ENCODE measurements around the gene TMC7. TPM values are rescaled to one million over a fixed set of nuclear protein-coding genes. Genes with fewer than 3 reads are reported as not detected.

TMC7 gene
- total and polyA plus RNA-seq, 9 of the 15 experiments (the other 6 are each of a cell fraction or from before 2014, with no cell fraction given): 0.08 to 2.0 (median 1.5) TPM

DNA sequence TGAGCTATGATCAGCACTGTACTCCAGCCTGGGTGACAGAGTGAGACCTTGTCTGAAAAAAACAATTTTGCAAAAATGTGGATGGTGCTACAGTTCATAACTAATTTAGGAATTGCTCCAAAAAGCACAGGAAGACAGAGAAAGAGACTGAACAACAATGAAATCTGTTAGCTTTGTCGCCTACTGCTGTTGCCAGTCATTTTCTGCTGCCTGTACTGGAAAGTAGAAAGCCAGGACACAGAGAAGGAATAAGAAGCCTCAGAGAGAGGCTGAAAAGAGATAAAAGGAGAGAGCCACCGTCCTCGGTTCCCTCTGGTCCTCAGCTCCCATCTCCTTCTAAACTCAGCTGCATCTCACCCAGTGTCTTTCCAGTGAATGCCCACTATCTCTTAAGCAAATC lies 8.6 kb upstream of the TMC7 start:
- WGBS (ENCODE audit: insufficient coverage, low coverage, missing lambda C conversion rate): 0% methylated on average over 3 of the region's 3 CpGs
- Histone ChIP-seq H3K4me1 (replicated peaks in 1 of 2; ENCODE audit: control insufficient read depth in 2 of 2, insufficient read depth in 2 of 2, low read length in 2 of 2) (no peaks in the 10 kb centered on the region; a peak in 1 of 5 replicates), H3K4me2 (ENCODE audit: insufficient read depth, low read length) (no peak overlapping the region), H3K36me3 (ENCODE audit: control insufficient read depth, insufficient read depth, low read length) (no peaks in the 10 kb centered on the region), H4K20me1 (replicated peaks; ENCODE audit: control insufficient read depth, insufficient read depth, low read length) (no peaks in the 10 kb centered on the region), H3K79me2 (ENCODE audit: control insufficient read depth, insufficient read depth, low read length) (no peaks in the 10 kb centered on the region), H3K9me1 (ENCODE audit: control insufficient read depth, insufficient read depth, low read length) (no peaks in the 10 kb centered on the region), H3K4me3 (no peak overlapping the region), H3K27ac (ENCODE audit: extremely low read depth, low read depth, low read length) (no peak overlapping the region), H3K9me3 (replicated peaks; ENCODE audit: control insufficient read depth, insufficient read depth, low read depth, low read length) (no peaks in the 10 kb centered on the region), H3K27me3 (ENCODE audit: control insufficient read depth in 2 of 2, insufficient read depth in 2 of 2, low read length in 2 of 2) (peaks cover 7 to 13% of the 10 kb centered on the region in 2 experiments; a peak in 4 of 5 replicates), H2AFZ (ENCODE audit: low read depth, low read length) (no peak overlapping the region), H3K9ac (ENCODE audit: insufficient read depth in 1 of 2, low read depth in 2 of 2, low read length in 2 of 2) (no peak overlapping the region; a peak in 1 of 4 replicates)
- intact Hi-C loops (cut with micrococcal nuclease) (no loop called here), in situ Hi-C loops (cut with MboI) (no loop called here)
- ChIA-PET POLR2A (interaction anchor here (0.7 to 2.1 kb wide), 7 partner anchors 8 to 186 kb away, joined by 3 to 6 read pairs (median 3); partner anchors contain the start of genes ARL6IP1 and TMC7), CTCF (ENCODE audit: low intra/inter-chr PET ratio) (no interaction called here)
- ATAC-seq (no peak), DNase-seq (ENCODE audit: extremely low read depth in 1 of 4, low spot score in 3 of 4) (no peak), FAIRE-seq (peak; percentile 49)
- no TSS peak for BruUV-seq (replicated peaks)
- no peak for TF ChIP-seq MAFK (IDR thresholded peaks at IDR 0.05; ENCODE audit: low read length)
- TF ChIP-seq, protein P1, sequence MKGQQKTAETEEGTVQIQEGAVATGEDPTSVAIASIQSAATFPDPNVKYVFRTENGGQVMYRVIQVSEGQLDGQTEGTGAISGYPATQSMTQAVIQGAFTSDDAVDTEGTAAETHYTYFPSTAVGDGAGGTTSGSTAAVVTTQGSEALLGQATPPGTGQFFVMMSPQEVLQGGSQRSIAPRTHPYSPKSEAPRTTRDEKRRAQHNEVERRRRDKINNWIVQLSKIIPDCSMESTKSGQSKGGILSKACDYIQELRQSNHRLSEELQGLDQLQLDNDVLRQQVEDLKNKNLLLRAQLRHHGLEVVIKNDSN (CRISPR knock-in tag; IDR thresholded peaks at IDR 0.05): no peak
- TF ChIP-seq RCOR1 (IDR thresholded peaks at IDR 0.05; ENCODE audit: borderline replicate concordance in 1 of 2, low read depth in 2 of 2, low read length in 2 of 2): no peak
- TF ChIP-seq, protein P2, sequence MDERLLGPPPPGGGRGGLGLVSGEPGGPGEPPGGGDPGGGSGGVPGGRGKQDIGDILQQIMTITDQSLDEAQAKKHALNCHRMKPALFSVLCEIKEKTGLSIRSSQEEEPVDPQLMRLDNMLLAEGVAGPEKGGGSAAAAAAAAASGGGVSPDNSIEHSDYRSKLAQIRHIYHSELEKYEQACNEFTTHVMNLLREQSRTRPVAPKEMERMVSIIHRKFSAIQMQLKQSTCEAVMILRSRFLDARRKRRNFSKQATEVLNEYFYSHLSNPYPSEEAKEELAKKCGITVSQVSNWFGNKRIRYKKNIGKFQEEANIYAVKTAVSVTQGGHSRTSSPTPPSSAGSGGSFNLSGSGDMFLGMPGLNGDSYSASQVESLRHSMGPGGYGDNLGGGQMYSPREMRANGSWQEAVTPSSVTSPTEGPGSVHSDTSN (CRISPR knock-in tag; IDR thresholded peaks at IDR 0.05; ENCODE audit: low read depth): no peak
- TF ChIP-seq, protein P2 (tag; conservative IDR thresholded peaks at IDR 0.05; ENCODE audit: low read depth): no peak
- no peak for TF ChIP-seq ZNF75A (CRISPR knock-in tag; IDR thresholded peaks at IDR 0.05)
- no peak for TF ChIP-seq TGIF2 (CRISPR knock-in tag; IDR thresholded peaks at IDR 0.05)

Data from K562 (cell line).